Muscle of back (tissue), 11 donors: ENCODE results near the gene ATF4. TPM values are rescaled to one million over a fixed set of nuclear protein-coding genes. Genes with fewer than 3 reads are reported as not detected.
A peak's percentile ranks its signal among the peaks of the same experiment; 100 is the strongest.
"Not testable (repeated sequence)": the region's sequence is repeated elsewhere in the genome, so short reads cannot be mapped to it uniquely, and the experiment has no call there.

ENCODE experiments used
- DNase-seq, 3 donors: peaks; one replicate each; pipeline versions ENCODE4 v3.0.0 to v3.0.0-alpha.2; 2013
- polyA plus RNA-seq, 10 donors: library from polyadenylated mRNA; unstranded; fragments of 120-200 nt; gene quantifications; one replicate each; pipeline ENCODE4 v1.2.1, GENCODE V29; 2013; ENCODE audit not compliant: insufficient read length in 10 of 10

The ATF4 gene
- polyA plus RNA-seq, 10 donors: 307 to 351 (median 325) TPM

DNA sequence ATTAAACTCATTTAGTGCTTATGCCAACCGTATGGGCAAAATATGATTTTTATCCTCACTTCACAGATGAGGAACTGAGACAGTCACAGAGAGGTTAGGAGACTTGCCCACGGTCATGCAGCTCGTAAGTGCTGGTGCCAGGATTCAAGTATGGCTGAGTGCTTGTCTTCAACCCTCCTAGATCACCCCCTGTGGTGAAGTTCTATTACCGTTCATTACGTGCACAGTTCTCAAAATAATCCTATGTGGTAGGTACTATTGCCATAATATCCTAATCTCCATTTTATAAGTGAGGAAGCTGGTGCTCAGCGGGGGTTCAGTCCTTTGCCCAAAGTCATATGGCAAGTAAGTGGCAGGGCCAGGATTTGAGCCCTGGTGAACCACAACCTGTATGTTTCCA, 16.7 kb upstream of the ATF4 start:
- DNase-seq: no peak

DNA sequence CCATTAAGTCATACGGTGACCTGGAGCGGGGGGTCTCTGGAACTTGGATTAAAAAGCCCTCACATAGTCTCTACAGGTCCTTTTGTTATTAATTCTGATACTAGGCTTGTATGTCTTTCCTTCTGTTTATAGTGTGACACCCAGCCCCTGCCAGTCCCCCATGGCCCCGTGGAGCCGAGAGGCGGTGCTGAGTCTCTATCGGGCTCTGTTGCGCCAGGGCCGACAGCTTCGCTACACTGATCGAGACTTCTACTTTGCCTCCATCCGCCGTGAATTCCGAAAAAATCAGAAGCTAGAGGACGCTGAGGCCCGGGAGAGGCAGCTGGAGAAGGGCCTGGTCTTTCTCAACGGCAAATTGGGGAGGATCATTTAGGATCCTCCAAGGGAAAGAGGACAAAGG, 16.3 kb upstream of the ATF4 start:
- DNase-seq: no peak

DNA sequence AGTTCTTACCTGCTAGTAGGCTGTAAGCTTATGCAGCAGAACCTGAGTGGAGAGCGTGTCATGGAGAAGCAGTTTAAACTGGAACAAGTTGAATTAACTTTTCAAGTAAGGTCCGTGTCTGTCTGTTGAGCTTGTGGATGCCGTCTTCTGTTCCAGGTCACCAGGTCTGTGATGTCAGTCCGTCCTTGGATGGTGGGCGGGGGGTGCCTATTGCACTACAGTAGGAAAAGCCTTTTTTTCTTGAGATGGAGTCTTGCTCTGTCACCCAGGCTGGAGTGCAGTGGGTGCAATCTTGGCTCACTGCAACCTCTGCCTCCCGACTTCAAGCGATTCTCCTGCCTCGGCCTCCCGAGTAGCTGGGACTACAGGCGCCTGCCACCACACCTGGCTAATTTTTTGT, 13.3 kb upstream of the ATF4 start:
- not testable (repeated sequence) for DNase-seq

DNA sequence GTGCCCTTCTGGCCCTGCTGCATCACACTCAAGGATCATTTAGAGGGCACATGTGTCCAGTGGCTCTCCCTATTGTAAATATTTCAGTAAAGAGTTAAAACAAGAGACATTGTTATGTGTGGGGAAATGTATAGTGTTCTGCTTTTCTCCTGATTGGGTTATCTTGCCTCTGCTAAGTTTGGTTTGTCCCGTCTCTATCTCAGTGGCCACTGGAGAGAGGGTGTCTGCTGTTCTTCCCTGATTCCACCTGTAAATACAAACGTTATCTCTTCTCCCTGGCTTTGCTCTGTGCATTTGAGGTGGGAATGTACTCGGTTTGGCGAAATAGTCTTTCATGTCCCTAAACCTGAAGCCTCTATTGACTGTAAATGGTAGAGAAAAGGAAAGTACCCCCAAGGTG, 12.0 kb upstream of the ATF4 start:
- DNase-seq: no peak

DNA sequence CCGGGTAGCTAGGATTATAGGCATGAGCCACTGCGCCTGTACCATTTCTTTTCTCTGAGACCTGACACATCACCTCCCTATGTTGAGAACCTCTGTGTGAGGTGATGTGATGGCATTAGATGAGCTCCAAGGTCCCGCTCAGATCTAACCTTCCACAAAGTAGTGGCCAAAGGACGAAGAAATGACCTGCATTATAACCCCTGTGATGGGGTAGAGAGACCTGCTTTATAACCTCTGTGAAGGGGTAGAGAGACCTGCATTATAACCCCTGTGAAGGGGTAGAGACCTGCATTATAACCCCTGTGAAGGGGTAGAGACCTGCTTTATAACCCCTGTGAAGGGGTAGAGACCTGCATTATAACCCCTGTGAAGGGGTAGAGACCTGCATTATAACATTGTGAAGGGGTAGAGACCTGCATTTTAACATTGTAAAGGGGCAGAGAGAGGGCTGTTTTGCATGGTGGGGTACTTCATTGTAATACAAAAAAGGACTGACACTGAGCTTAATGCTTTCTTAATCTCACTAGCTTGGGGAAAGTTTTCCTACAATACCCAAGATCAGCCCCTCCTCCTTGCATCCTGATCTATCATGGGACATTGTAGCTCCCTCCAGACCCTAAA, 9.7 kb upstream of the ATF4 start:
- no peak for DNase-seq

DNA sequence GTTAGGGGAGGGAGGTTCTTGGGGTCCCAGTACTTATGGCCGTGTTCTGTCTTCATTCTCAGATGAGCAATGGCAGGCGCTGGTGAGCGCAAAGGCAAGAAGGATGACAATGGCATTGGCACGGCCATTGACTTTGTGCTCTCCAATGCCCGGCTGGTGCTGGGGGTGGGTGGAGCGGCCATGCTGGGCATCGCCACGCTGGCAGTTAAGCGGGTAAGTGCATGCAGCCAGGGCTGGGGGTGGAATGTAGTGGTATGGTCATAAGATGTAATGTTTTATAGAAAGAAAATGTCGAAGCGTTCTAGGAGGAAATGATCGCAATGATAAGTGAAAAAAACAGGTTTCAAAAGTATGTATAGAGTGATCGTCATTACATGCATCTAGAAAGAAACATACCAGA, 9.1 kb upstream of the ATF4 start:
- DNase-seq: no peak

DNA sequence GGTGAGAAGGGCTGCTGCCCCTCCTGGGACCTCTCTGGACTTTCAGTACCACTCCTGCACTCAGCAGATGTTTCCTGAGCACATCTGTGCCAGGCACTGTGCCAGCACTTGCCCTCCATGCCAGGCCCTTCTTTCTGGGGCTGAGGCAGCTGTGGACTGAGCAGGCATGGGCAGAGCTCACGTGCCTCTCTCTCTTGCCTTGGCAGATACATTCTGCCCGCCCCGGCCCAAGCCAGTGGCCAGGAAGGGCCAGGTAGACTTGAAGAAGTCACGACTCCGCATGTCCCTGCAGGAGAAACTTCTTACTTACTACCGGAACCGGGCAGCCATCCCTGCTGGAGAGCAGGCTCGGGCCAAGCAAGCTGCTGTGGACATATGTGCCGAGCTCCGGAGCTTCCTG, 8.3 kb upstream of the ATF4 start:
- DNase-seq: no peak

DNA sequence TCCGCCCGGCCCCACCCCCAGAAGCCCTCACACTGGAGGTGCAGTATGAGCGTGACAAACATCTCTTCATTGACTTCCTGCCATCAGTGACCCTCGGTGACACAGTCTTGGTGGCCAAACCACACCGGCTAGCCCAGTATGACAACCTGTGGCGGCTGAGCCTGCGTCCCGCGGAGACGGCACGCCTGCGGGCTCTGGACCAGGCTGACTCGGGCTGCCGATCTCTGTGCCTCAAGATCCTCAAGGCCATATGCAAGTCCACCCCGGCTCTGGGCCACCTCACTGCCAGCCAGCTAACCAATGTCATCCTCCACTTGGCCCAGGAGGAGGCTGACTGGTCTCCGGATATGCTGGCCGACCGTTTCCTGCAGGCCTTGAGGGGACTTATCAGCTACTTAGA, 6.6 kb upstream of the ATF4 start:
- no peak for DNase-seq

DNA sequence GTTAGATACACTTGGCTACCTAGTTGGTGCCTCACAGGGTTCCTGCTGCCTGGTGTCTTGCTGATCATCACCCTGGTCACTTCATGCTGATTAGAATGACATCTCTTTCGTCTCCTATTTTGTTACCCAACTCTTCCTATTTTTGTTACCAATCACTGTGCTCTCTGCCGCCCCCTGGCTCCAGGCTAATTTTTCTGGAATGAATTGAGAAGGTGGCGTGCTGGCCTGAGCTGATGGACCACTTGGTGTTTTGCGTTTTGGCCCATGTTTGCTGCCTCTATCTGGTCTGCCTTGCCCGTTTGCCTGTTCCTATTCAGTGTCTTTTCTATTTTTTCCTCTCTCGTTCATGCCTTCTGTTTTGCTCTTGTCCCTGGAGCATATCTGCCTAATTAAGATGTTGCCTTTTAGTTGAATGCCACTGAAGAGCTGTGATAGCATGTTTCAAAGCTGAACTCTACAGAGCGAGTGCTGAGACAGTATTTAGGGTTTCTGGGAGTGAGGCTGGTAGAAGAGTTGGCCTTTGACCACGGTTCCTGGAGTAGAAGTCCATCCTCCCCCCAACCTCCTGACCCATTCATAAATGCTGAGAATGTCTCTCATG, 5.9 kb upstream of the ATF4 start:
- DNase-seq: peak in 1 of 3 donors; percentile 71

DNA sequence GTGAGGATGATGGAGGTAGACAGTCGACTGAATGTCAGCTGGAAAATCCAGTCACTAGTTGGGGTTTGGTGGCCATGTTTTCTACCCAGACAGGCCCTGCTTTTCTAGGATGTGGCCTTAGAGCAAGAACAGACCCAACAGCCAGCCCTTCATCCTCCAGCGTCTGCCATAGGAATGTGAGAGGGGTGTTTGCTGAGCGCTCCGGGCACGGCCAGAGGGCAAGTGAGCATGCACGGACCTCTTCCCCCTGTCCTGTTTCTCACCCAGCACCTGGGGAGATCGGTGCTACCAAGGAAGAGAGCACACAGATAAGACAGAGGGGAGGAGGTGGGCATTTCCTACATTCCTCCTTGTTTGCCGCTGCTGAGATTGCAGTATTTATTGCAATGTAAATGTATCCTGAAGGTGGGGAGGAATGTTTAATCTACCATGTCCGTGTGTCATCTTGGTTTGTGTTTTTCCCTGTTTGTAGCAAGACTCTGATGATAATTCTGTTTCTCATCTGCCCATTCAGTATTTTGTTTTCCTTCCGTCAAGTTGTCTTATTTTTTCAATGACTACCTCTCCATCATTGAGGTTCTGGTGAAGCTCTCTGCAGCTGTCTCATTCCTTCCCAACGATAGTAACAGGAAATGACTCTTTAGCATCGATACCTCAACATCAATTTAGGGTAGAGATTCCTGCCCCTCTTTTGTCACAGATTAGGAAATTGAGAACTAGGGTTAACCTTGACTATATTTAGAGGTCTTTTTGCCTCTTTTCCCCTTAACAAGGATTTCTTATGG, 4.9 kb upstream of the ATF4 start:
- DNase-seq: no peak

DNA sequence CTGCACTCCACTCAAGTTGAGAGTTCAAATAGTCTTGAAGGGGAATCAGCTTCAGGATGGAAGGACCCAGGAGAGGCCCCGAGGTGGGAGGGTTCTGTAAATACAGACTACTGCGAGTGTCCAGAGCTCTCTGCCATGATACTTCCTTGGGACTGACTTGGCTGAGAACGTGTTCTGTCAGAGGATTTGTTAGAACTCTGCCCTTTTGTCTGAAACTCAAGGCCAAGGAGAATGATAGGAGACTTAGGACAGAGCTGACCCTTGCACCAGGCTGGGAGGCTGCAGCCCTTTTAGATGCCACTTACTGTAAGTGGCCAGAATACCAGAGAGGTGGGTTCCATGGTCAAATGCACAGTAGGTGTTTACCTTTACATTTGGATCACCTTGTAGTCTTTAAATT, 2.9 kb upstream of the ATF4 start:
- DNase-seq: no peak

DNA sequence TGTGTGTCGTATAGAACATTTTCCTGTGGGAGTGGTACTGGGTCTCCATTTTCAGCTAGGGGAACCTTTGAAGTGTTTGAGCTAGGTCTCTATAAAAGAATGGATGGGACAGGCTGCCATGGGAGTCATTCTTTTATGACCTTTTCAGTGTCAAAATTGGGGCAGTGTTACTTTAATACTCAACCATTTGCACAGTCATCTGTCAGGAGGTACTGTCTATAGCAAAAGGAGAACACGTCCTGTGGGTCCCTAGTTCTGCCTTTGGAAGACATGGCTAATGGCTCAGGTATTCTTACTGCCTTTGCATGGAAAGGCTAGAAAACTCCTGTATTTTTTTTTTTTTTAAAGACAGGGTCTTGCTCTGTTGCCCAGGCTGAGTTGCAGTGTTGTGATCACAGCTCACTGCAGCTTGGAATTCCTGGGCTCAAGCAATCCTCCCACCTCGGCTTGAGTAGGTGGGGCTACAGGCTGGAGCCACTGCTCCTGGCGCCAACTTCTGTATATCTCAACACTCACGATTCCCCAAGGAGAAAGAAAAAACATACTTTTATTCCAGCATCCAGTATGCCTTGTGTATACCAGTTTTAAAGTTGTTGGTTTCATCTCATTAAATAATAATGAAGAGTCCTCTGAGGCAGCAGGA, 2.1 kb upstream of the ATF4 start:
- DNase-seq: no peak

DNA sequence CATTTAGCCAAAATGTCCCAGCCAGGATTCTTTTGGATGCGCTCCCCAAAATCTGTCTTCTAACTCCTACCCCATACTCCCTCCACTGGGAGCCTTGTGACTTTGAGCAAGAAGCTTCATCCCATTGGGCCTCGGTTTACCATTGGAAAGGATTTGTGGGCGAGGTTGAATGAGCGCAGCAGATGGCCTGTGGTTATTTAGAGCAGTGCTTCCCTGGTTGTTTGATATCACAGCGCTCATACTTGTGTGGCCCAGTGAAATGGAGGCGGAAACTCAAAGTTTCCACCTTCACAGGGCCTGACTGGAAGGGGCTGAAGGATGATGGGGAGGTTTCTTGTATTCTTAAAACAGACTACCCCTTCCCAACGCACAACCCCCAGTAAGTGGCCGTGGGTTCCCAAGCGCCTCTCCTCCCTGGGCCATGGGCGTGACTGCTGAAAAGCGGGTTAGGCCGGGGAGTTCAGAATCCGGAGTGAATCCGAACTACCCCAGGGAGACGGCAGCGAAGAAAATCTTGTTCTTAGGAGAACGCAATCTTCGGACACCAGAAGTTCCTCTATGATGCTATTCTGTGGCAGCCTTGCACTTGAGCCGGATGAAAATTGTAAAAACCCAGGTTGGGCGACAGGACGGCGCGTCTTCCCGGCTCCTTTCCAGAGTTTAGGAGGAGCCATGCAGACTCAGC, 1.2 kb upstream of the ATF4 start:
- peak in 1 of 3 donors; percentile 72 for DNase-seq

DNA sequence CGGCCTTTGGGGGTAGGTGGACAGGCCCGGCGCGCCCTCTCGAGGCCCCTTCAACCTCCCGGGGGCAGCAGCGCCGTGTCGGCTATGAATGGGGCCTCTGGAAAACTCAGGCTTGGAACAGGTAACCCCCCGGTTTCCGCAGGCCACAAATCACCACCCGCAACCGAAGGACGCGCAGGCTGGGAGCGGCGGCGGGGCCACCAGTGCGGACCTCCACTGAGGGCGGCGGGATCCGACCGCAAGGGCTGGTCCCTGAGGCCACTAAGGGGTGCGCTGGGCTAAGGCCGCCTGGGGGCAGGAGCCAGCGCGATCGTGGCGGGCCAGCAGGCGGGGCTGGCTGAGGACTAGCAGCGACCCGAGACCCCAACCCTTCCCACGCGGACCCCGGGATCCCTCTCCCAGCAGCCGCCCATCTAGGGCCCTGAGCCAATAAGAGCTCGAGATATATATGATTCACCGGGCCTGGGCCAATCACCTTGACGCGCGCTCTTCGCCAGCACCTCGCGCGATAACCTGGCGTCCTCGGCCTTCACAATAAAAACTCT, 609 bp upstream of the ATF4 start:
- peak; percentile 99 to 100 (median 100) for DNase-seq

DNA sequence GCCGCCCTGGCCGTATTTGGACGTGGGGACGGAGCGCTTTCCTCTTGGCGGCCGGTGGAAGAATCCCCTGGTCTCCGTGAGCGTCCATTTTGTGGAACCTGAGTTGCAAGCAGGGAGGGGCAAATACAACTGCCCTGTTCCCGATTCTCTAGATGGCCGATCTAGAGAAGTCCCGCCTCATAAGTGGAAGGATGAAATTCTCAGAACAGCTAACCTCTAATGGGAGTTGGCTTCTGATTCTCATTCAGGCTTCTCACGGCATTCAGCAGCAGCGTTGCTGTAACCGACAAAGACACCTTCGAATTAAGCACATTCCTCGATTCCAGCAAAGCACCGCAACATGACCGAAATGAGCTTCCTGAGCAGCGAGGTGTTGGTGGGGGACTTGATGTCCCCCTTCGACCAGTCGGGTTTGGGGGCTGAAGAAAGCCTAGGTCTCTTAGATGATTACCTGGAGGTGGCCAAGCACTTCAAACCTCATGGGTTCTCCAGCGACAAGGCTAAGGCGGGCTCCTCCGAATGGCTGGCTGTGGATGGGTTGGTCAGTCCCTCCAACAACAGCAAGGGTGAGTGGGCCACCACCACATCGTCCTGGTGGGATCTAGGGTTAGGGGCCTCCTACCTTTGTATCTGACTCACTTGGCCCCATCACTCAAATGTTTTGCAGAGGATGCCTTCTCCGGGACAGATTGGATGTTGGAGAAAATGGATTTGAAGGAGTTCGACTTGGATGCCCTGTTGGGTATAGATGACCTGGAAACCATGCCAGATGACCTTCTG, 934 bp downstream of the ATF4 start:
- peak in 1 of 3 donors; percentile 80 for DNase-seq

DNA sequence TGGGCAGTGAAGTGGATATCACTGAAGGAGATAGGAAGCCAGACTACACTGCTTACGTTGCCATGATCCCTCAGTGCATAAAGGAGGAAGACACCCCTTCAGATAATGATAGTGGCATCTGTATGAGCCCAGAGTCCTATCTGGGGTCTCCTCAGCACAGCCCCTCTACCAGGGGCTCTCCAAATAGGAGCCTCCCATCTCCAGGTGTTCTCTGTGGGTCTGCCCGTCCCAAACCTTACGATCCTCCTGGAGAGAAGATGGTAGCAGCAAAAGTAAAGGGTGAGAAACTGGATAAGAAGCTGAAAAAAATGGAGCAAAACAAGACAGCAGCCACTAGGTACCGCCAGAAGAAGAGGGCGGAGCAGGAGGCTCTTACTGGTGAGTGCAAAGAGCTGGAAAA, 1.7 kb downstream of the ATF4 start:
- not testable (repeated sequence) for DNase-seq

DNA sequence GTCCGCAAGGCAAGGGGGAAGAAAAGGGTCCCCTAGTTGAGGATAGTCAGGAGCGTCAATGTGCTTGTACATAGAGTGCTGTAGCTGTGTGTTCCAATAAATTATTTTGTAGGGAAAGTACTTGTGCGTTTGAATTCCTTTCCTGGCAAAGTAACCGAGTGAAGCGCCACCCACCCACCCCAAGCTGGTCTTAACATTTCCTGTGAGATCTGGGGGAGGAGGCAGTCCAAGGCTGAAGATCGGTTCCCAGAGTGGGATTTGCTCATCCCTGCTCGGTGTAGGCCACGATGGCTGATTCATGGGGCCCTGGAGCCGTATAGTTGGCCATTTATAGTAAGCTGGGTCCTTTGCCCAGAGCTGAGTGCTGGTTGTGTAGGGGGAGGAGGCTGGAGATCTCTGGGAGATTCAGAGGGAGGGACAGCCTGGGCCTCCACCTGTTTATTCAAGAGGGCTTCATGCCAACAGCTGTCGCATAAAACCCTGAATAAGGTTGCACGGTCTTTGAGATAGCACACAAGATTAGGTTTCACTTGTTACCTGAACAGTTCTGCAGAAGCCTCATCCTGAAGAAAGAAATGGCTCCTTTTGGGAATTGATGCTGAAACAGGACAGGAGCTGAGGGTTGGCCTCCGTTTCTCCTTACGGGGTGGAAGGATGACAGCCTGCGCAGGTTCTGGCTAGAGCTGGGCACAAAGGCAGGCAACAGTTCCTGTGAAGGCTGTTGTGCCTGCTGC, 2.4 kb downstream of the ATF4 start:
- DNase-seq: peak; percentile 67 to 82 (median 76)

DNA sequence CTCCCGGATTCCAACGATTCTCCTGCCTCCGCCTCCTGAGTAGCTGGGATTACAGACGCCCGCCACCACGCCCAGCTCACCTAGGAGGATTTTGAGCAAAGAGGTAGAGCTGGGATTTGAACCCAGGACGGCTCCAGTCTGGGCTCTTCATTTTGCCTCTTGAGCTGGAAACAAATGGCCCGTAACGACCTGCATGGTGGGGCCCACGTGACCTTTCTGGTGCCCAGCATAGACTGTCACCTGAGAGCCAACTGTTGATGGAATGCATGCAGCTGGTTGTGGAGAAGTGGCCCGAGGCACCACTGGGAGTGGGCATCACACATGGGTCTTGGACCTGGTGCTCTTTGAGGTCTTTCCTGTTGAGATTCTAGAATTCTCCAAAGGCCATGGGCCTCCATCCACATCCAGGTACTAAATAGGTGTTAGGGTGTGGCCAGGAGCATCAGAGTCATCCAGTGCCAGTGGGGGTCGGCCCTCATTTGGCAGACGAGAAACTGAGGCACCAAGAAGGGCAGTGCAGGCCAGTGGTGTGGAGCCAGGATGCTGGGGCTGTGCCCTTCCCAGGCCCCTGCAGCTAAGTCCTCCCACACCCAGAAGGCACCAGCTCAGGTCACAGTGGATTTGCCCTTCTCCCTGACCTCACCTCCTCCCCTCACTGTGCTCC, 3.9 kb downstream of the ATF4 start:
- DNase-seq: no peak

DNA sequence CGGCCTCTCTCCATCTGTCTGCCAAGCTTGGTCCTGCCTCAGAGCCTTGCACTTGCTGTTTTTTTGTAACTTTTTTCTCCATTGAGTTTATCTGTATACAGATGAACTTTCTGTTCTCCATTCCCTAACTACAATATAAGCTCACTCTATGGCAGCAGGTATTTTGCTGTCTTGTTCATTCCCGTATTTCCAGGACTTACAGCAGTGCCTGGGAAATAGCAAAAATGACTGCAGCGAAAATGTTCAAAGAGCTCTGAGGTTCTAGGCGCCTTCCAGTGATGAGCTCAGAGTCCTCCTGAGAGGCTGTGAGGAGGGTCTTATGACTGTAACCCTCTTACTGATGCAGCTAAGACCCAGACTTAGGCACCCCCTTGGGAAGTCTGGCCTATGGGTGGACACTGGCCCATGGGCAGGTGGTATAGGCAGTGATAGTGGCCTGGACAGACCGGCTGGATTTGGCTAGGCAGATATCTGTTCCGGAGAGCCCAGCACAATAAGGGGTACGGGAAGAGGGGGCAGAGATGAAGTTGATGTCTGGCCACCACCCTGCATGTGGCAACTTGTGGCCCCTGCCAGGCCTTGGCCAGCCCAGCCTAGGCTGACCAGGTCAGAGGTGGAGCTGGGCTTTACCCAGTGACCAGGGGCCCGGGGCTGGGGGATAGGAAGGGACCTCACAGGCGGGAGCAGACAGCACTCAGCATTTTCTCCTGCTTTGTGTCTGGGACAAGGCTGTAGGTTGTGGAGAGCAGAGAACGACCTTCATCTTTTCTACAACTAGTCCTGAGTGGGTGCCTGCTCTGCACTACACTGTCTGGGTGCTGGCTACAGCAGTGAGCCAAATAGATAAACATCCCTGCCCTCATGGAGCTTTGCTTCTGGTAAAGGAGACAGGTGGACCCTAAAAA, 4.6 kb downstream of the ATF4 start:
- DNase-seq: no peak
